Stimulated activated CD8-positive, alpha-beta memory T cell treated with anti-CD3 and anti-CD28 coated beads, Interleukin-12 subunit alpha, Interleukin-12 subunit beta, amount 100 ng/mL, for 24 hours (primary cell): ENCODE results near the gene SPOCK1.
"Not testable (repeated sequence)": the region's sequence is repeated elsewhere in the genome, so short reads cannot be mapped to it uniquely, and the experiment has no call there.

Experiments
- DNase-seq: peaks from one replicate; pipeline ENCODE4 v3.0.0-alpha.2; 2020; ENCODE audit errors: extremely low read depth

The SPOCK1 gene

DNA sequence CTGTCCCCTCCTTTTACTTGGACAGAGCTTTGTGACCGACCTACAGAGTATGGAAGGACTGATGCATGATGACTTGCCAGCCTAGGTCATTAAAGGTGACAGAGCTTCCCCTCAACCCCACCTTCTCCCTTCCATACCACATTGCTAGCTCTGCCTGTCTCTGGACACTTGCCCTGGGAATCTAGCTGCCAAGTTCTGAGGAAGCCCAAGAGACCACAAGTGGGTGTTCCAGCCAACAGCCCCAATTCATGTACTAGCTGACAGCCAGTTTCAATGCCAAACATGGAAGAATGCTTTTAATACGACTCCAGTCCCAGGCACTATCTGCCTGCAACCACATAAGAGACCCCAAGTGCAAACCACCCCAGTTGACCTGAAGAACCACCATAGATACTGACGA lies 477.1 kb downstream of the SPOCK1 start:
- no peak for DNase-seq

DNA sequence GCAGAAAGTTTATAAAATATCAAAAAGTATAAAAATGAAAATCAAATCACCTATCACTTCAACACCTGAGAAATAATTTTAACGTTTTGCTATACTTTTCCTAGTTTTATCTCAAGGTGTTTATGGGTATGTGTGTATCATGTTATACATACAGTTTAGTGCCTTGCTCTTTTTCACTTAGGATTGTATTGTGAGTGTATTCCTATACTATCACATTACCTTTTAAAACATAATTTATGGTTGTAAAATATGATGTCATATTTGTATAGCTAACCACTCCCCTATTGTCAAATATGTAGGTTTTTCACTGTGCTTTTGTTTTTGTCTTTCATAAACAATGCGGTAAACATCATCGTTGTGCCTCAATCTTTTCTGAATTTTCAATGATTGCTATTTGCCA lies 479.9 kb downstream of the SPOCK1 start:
- DNase-seq = no peak

DNA sequence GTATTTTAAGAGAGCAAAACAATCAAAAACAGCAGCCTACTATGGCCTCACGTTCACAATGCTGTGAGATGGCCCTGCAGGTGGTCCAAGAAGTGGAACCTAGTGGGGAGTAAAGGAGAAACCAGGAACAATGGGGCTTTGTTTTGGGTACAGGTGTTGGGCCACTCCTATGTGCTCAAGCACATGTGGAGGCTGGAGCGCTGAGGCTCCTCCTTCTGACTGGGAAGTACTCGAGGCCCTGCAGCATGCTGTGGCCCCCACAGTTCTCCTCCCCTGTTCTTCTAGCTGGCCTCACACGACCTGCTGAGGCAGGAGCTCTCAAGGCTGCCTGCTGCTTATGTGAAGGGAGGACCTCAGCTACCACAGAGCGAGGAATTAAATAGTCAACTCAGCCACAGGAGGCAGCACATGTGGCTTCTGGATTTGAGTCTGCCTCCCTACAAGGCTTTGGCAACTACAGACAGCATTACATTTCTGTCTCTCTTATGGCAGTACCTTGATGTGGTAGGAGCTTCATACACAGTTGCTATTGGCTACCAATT lies 482.3 kb downstream of the SPOCK1 start:
- no peak for DNase-seq

DNA sequence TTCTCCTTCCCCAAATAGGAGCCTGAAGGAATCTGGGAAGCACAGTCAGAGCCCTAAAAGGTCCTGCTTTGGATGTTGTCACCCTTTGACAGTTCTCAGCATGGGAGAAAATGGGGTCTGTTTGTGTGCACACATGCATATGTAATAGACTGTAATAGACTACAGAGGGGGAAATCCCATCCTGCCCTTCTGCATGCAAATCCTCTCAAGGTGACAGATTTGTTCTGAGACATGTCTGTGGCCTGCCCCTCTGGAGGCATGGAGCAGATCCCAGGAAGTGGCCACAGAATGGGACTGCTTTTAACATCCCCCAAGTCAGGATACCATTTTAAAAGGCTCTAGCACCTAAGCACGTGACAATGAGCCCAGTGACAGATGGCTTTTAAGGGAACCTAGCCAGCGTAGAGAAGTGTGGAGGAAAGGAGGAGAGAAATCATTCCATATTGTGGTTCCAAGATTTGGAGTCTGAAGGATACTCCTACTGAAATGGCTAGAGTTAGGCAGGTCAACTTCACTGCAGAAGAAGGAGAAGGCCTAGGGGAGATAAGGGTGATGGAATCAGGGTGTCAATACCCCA lies 483.5 kb downstream of the SPOCK1 start:
- DNase-seq = no peak

DNA sequence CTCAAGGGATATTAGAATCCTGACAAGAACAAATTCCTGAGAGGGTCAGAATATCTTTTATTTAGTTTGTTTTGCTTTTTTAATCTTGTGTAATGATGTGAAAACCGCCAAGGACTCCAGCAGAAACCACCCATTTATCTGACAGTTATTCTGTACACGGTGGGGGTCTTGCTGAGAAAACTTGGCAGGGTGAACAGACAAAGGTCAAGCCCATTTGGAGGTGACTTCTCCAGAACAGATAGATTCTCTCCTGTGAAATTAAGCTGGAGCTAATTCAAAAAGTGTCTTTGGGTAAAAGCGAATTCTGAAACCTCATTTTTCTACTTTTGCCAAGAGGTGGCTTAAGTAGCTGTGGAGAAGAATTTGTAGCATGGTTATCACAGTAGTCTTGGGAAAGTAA lies 484.4 kb downstream of the SPOCK1 start:
- no peak for DNase-seq

DNA sequence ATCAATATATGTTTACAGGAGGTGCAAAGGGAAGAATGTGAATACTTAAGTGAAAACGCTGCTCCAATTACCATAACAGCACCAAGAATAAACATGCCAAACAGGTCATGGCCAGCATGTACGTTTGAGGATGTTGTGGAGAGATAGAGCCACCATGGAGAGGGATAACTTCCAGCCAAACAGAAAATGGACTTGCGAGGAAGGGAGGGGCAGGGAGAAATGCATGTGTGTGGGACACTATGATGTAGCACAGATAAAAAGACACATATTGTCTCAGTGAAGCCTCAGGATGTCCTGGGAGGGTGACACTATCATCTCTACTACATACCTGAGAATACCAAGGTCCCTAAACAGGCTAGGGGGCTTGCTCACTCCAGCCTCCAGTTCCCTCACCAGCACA lies 488.9 kb downstream of the SPOCK1 start:
- DNase-seq = no peak

DNA sequence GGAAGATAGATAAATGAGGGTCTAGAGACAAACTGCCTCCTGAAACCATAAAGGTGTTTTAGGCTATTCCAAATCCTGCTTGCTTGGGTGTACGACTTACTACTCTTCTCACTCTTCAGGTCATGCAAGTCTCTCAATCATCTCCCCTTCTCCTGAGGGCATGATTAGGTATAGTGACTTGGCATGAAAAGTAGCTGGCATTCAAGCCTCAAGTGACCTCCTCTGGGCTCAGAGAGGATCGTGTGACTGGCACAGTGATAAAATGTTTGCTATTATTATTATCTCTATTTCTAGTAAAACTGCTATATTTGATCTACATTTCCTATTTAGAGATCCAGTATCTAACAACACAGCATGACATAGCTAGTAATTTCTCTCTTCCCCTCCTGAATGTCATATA lies 494.8 kb downstream of the SPOCK1 start:
- no peak for DNase-seq

DNA sequence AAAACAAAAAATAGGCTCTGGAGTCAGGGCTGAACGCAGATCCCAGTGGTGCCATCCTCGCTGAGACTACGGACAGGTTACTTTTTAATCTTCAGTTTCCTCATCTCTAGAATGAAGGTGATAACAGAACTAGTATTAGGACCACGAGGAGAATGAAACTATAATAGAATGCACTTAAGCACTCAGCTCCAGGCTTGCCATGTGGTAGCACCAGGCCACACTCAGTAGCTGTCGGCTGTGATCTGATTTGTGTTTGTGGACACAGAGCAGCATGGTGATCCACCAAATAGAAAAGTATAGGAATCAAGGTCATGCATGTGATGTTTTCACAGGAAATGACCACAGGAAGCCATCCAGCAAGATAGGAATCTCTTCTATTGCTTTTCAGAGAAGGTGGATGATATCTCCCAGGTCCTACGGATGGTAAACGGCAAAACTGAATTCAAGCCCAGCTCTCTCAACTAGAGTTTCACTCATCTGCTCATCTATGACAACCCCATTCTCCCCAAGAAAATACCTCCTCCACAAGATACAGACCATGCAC lies 498.0 kb downstream of the SPOCK1 start:
- no peak for DNase-seq

DNA sequence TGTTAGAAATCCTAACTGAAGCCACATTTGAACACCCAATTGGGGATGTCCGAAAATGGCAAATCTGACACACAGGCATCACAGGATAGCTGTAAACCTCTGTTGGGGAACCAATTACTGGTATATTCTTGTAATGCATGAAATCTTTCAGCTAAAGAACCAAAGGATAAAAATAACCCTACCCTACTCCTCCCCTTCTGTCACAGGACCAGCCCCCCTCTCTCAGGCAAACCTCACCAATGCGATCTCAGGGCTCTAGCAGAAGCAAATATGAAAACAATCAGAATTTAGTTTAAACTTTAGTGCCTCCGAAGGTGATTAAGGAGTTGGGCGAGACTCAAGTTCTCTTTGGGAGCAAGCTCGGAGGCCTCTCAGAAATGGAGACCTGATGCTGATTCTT lies 499.3 kb downstream of the SPOCK1 start:
- DNase-seq = no peak

DNA sequence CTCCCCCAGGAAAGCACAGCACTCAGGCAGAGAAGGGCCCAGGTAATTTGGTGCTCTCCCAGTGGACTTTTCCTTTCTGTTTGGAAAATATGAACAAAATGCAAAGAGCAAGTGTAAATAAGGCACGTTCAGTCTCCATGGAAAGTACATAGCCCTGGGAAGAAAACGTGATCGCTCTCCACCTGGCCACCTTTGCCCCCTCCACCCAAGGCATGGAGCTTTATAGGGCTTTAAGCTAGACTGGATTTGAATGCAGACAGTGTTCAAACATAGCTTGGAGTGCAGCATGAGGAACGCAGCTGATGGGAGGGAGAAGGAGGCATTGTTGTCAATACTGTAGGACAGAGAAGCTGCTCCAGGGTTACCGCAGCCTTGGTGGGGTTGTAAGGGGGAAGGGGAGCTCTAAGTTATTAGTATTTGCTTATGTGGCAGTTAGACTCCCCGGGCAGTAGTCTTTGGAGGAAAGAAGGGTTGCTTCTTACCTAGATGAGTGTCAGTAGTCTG lies 500.2 kb downstream of the SPOCK1 start:
- no peak for DNase-seq

DNA sequence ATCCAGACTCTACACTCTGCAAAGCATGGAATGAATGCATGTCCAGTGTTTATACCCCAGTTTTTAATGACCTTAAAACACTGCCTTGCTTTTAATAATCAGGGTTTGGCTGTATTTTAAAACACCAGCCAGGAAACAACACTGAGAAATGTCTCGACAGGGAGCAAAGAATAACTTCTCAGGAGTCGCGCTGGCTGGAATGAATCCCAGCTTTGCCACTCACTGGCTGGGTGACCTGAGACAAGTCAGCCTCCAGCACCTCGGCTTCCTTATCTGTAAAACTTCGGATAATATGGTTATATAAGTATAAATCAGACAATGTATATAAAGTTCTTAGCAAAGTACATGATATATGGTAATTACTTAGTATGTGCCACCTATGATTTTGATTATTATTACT lies 505.0 kb downstream of the SPOCK1 start:
- DNase-seq = no peak

DNA sequence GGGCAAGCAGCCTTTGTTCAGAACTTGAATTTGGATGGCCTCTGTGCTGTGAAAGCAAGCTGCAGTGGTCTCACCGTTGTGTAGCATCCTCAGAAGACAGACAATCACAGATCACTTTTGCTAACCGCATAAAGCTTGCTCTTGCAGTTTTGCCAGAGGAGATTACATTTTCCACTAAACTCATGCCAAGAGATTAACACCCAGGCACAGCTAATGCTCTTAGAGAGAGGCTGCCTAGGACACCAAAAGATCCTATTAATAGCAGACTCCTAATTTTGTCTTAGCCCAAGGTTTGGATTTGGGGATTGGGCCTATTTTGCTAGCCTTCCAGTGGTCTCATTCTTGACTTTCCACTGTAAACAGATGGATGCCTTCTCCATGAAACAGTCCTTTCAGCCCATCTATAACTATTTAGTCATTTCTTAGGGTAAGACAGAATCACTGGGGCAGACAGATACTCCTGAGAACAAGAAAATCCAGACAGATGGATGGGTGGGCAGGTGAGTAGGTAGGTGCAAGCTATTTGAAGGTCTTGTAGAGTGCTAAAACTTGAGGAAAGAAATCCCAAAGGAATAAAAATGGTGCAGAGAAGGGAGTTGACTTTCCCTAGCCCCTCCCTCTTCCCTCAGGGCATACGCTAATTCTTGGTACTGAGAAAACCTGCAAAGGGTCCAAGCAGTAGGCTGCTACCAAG lies 506.2 kb downstream of the SPOCK1 start:
- DNase-seq = no peak

DNA sequence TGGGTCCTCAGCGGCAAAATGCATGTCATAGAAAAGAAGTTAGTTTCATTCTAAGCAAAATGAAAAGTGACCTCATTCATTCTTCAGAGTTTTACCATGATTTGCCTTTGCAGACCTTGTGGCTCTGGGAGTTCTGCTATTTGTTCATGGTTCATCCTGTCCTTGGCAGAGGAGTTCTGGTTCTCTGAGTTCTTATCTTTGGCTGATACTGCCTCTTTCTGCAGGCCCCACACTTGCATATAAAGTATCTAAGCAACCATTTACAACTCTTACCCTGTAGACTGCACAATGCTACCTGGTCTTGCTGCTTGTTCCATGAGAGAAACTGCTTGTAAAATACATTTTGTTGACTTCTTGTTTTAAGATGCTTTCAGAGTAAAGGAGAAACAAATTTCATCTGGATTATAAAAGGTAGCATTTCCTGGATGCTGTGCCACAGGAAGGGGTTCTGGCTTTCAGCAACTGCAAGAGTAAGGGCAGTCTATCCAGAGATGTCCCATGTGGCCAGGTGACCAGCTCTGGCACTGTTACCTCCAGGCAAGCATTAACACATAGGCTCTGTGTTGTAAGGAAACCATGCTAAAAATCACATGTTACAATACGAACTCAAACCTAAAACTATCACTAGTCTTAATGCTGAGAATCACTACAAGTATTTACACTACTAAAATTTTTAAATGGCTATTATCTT lies 513.2 kb downstream of the SPOCK1 start:
- no peak for DNase-seq

DNA sequence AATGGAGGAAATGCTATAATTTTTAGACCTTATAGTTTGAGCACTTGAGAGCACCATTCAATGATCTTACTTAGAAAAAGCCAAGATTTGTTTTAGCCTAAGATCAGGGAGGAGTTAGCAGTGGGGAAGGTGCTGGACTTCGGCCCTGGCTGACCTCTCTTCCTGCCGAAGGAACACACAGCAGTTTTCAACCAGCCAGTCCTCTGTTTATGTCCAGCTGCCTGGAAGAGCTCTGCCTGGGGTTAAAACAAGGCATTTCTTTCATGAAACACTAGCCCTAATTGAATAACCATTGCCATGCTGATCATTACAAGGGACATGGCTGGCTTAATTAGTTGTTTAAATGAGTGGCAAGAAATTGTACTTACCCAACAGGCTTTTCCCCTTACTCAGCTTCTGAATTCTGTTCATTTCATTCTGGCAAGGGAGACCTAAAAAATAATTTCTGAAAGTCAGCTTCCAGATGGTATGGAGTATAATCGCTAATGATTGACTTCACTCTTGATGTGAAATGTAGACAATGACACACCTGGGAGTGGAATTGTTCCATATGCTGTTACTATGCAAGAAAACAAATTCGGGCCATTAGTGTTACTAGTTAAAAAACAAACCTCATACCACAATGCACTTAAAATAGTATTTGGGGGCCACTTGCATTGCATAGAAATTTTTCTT lies 514.2 kb downstream of the SPOCK1 start:
- no peak for DNase-seq

DNA sequence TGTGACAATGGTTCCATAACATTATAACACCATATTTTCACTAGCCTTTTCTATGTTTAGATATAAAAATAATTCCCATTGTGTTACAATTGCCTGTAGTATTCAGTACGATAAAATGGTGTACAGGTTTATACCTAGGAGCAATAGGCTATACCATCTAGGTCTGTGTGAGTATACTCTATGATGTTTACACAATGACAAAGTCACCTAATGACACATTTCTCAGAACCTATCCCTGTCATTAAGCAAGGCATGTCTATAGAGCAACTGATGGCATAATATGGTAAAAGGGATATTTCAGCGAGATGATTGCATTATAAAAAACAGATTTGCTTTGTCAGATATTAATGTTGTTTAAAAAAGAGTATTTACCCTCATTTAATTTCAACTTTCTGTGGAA lies 517.2 kb downstream of the SPOCK1 start:
- no peak for DNase-seq

DNA sequence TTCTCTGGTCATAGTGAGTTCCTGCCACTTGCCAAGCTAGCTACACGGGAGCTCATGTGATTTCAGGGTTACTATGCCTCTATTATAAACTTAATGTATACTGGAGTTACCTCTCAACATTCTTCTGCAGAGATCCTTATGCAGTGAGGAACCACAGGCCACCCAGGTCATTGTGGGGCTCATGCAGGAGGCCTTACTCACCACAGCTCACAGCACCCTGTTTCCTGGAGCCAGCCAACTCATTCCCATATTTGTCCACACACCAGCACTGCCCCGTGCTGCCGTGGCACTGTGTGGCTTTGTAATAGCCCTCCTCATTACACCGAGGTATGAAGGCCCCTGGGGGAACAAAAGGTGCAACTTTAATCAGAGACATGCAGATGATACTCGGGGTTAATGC lies 520.0 kb downstream of the SPOCK1 start:
- DNase-seq = no peak

DNA sequence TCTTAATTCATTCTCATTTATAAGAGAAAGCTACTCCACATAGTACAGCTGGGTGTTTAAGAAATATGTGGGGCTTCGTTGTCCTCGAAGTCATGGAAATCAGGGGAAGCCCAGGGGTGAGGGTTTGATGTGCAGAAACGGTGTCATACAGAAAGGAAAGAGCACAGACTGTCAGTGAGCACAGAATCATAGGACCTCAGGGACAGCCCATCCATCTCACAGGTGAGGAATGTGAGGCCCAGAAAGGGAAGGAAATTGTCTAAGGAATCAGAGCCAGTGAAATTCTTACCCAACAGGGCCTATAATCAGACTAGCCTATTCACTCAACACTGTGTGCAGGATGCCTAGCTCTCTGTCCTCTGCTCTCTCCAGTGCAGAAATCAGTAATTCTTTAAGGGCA lies 535.6 kb downstream of the SPOCK1 start:
- no peak for DNase-seq

DNA sequence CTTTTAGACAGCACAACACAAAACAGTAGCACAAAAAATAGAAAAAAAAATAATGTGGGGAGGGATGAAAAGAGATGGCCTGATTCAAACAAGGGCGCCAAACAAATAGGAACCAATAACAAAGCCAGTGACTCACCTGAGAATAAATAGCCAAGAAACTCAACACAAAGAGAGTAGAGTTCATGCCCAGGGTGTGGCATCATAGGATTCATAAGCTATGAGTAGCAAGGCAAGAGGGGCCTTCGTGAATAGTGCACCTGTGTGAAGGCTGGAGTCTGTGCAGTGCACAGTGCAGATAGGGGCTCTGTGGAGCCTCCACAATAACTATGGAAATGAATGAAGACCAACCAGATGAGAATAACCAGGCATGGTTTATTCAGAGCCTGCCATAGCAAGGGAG lies 541.7 kb downstream of the SPOCK1 start:
- DNase-seq = no peak

DNA sequence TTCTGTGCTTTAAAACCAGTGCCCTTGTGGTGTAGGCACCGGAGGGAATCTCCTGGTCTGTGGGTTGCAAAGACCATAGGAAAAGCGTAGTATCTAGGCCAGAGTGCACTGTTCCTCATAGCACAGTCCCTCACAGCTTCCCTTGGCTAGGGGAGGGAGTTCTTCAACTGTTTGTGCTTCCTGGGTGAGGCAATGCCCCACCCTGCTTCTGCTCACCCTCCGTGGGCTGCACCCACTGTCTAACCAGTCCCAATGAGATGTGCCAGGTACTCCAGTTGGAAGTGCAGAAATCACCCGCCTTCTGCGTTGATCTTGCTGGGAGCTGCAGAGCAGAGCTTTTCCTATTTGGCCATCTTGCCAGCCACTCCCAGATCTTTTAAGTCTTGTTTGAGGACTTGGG lies 545.0 kb downstream of the SPOCK1 start:
- DNase-seq = not testable (repeated sequence)

DNA sequence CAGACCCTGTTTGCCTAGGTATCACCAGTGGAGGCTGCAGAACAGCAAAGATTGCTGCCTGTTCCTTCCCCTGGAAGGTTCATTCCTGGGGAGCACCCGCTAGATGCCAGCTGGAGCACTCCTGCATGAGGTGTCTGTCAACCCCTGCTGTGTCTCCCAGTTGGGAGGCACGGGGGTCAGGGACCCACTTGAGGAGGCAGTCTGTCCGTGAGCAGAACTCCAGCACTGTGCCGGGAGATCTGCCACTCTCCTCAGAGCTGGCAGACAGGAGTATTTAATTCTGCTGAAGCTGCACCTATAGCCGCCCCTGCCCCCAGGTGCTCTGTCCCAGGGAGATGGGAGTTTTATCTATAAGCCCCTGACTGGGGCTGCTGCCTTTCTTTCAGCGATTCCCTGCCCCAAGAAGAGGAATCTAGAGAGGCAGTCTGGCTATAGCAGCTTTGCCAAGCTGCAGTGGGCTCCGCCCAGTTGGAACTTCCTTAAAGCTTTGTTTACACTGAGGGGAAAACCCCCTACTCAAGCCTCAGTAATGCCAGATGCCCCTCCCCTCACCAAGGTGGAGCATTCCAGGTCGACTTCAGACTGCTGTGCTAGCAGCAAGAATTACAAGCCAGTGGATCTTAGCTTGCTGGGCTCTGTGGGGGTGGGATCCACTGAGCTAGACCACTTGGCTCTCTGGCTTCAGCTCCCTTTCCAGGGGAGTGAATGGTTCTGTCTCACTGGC lies 545.6 kb downstream of the SPOCK1 start:
- not testable (repeated sequence) for DNase-seq

DNA sequence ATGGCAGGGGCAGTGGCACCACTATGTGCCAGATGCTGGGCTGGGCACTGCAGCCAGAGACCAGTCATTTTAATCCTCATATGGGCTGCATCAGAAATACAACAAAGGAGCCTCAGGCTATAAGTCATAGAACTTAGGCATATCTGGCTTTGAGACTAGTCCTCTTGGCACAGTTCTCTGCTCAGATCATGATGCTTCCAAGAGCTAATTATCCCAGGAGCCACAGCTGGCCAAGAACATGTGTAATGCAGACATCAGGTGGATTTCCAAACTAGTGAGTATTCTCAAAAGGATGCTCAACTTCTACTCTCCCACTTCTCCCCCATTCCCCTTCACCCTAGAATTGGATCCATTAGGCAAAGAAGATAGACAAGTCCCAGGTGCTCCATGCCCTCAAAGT lies 571.6 kb downstream of the SPOCK1 start:
- no peak for DNase-seq
